GM21737 (cell line): Measurements from ENCODE around the gene AHCYL1.

Source experiments
- ATAC-seq: cut with Tn5 transposase; IDR thresholded peaks from one replicate; pipeline ENCODE4 v1.9.1; 2021; ENCODE audit warnings: mild to moderate bottlenecking, moderate library complexity; ENCODE audit not compliant: unreplicated experiment

Gene AHCYL1

GRCh38 chr1:109975718-109976117 is 8.8 kb upstream of the AHCYL1 start:
- no peak for ATAC-seq

GRCh38 chr1:109976762-109977161 is 7.8 kb upstream of the AHCYL1 start:
- ATAC-seq: no peak

- no peak for ATAC-seq
These were observed 7.3 kb upstream of the AHCYL1 start for GRCh38 chr1:109977225-109977624.

GRCh38 chr1:109977657-109978378 is 6.7 kb upstream of the AHCYL1 start:
- no peak for ATAC-seq

GRCh38 chr1:109978761-109979488 is 5.6 kb upstream of the AHCYL1 start:
- ATAC-seq: no peak

- no peak for ATAC-seq
These were observed 5.0 kb upstream of the AHCYL1 start for GRCh38 chr1:109979489-109980091.

GRCh38 chr1:109980324-109981003 is 4.1 kb upstream of the AHCYL1 start:
- no peak for ATAC-seq

- ATAC-seq: no peak
These were observed 3.6 kb upstream of the AHCYL1 start for GRCh38 chr1:109981004-109981335.

- no peak for ATAC-seq
These were observed 980 bp upstream of the AHCYL1 start for GRCh38 chr1:109983380-109984189.

GRCh38 chr1:109984190-109984455 is 442 bp upstream of the AHCYL1 start:
- ATAC-seq: no peak

GRCh38 chr1:109985247-109986053 is 885 bp downstream of the AHCYL1 start:
- ATAC-seq: no peak

GRCh38 chr1:109986054-109986444 is 1.5 kb downstream of the AHCYL1 start:
- no peak for ATAC-seq

GRCh38 chr1:109988349-109988914 is 3.9 kb downstream of the AHCYL1 start:
- ATAC-seq: no peak

GRCh38 chr1:109989506-109990301 is 5.1 kb downstream of the AHCYL1 start:
- ATAC-seq: no peak

GRCh38 chr1:109990302-109990653 is 5.7 kb downstream of the AHCYL1 start:
- no peak for ATAC-seq

GRCh38 chr1:109991400-109991925 is 6.9 kb downstream of the AHCYL1 start:
- ATAC-seq: no peak

GRCh38 chr1:109993885-109994284 is 9.3 kb downstream of the AHCYL1 start:
- no peak for ATAC-seq

- no peak for ATAC-seq
These were observed 10.1 kb downstream of the AHCYL1 start for GRCh38 chr1:109994654-109995053.

GRCh38 chr1:109995536-109995935 is 11.0 kb downstream of the AHCYL1 start:
- no peak for ATAC-seq
